Hematopoietic multipotent progenitor cell treated with erythropoietin and hydrocortisone succinate and interleukin-3 and kit ligand, for 4 days (in vitro differentiated cells): ENCODE data around the gene DBR1.

ENCODE experiments used
- DNase-seq: peaks from one replicate; pipeline ENCODE4 v3.0.0-alpha.2; 2015

The DBR1 gene

DNA sequence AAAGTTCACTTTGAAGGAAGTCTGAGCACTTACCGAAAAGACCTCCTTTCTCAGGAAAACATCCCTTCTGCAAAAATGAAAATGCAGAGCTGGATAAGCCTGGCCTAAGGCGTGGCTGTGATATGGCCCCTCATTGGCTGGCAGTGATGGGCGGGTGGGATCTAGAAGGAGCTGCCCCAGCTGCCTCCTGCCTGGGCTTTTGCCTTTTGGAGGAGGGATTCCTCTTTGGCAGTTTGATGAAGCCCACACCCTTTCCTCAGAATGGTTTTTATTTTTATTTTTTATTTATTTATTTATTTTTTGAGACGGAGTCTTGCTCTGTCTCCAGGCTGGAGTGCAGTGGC, 55.3 kb downstream of the DBR1 start:
- peak; percentile 19 for DNase-seq

DNA sequence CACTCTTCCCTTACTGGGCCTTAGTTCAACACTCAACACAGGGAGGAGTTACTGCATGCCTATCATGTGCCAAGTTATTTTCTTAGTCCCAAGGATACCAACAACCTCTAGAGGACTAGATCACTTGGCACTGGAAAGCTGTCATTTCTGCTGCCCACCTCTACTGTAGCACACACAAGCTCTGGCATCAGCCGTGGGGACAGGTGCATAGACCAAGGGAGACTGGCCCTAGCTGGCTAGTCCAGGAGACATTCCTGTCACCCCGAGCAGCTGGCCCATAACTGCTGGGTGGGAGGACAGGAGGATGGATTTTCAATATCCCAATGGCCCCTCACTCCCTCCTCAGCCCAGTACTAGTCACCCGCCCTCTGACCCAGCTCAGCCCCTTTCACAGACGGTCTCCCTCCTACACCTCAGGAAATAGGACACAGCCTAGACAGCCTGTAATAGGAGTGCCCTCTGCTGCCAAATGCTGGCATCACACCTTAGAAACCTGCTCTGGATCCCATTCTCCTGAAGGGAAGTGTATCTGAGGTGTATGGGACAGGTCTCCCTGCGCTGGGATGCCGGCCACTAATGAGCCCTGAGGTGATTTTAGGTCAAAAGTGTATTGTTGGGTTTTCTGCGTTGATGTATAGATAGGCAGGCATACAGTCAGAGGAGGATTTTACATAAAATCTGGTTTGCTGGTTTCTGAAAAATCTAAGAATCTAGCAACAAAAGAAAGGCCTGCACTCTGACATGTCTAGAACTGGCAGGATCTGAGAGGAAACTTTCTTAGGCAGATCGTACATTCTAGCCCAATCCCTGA, 55.9 kb downstream of the DBR1 start:
- DNase-seq, result peak; percentile 76

DNA sequence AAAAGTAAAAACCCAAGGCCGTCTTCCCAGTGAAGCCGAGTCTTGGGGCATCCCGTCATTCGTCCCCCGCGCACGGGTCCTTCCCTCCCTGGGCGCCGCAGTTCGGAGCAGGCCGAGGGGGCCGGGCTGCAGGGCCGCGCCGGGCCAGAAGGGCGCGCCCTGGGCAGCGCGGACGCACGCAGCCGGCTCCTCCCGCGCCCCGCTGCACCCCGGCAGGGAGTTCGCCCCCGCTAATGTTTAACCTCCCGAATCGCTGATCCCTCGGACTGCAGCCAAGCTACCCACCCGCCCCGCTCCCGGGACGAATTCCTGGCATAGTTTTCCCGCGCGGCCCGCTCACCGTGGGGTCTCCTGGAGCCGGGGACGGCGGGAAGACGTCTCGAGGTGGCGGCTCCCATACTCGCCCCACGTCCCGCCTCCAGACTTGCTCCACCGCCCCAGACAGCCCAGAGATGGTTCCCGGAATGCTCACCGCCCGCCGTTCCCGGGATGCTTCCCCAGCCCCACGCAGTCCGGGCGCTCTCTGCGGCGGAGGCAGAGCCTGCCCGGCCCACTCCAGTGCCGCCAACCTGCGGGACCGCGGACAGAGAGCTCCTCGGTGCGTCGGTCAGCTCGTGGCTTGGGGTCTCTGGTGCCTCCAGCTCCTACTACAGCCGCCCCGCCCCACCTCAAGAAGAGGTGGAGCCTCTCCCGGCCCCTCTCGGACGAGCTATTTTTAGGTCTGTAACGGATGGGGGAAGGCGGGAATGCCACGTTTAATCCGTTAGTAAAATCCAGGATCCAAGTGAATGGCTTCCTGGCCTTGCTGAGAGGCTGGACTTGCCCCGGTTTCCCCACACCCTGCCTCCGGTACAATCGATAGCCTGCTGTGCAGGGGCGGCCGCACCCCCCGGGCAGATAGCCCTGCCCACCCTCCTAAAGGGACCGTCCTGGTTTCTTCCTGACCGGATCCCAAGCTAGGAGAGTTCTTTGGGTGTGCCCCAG, 59.4 kb downstream of the DBR1 start, which contains the start of gene DZIP1L:
Gene DZIP1L, minus strand, starts transcription at position 621 of the 984 bp plus-strand sequence. CDS start 11,637 bp downstream, outside the sequence.
- peak; percentile 78 for DNase-seq

DNA sequence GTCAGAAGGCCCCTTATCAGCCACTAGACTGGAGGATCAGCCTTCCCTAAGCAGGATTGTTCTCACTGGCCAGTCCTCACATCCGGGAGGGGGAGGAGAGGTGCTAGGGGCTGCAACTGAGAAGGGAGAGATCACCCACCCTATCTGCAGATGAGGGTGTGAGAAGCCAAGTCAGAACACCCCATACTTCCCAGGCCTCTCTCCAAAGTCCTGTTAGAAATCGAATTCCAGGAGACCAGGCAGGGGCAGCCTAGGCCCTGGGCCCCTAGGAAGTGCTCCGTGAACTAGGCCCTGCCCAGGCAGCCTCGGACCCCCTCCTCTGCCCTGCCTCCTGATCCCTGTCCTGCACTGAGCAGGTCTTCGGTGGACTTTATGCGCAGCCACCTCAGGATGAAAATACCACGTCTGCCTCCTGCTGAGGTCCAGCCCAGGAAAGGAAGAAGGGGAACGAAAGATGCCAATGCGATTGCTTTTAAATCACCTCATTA, 60.2 kb downstream of the DBR1 start:
- no peak for DNase-seq

DNA sequence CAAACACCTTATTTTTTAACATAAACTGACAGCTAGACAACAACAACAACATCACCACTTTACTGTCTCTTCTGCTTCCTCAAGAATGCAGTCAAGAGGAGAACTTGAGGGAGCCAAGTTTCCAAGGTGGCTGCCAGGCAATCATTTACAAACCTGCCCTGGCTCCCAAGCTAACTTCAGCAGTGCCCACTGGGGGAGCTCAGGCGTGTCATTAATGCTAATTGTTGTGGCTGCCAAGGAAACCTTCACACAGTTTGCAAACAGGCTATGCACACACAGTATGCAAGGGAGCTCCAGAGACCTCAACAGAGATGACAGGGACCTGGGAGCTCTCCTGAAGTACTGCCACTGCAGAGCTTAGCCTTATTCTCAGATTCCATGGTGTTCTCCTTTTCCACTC, 61.4 kb downstream of the DBR1 start:
- DNase-seq, result peak; percentile 37

DNA sequence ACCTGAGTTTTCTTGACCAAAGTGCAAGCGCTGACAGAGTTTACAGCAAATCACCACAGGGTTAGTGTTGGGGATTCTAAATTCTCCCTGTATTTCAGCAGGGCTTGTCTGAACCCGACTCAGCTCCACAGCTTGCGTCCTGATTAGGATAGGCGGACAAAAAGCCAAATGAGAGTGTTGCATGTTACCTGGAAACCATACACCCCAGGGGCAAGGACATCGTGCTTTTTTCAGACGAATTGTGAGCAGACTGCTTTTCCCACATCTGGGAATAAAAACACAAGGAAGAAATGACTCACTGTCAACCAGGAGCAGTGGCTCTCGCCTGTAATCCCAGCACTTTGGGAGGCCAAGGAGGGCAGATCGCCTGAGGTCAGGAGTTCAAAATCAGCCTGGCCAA, 62.4 kb downstream of the DBR1 start:
- DNase-seq, result no peak
